ENCODE measurements around the gene NT5C1A.

NT5C1A gene

GRCh38 chr1:39633422-39633821 is 38.5 kb downstream of the NT5C1A start:
- DNase-seq = no peak

GRCh38 chr1:39632682-39633417 is 39.1 kb downstream of the NT5C1A start:
- no peak for DNase-seq

- DNase-seq = no peak
Observed at GRCh38 chr1:39632323-39632681, 39.6 kb downstream of the NT5C1A start.

- no peak for DNase-seq
Observed at GRCh38 chr1:39631361-39632322, 40.3 kb downstream of the NT5C1A start.

- no peak for DNase-seq
Observed at GRCh38 chr1:39628807-39629350, 43.0 kb downstream of the NT5C1A start.

GRCh38 chr1:39626646-39627045 is 45.3 kb downstream of the NT5C1A start:
- DNase-seq = no peak

GRCh38 chr1:39625462-39626273 is 46.2 kb downstream of the NT5C1A start:
- DNase-seq = no peak

GRCh38 chr1:39625009-39625408 is 46.9 kb downstream of the NT5C1A start:
- no peak for DNase-seq

GRCh38 chr1:39623053-39623452 is 48.9 kb downstream of the NT5C1A start:
- DNase-seq = no peak

- no peak for DNase-seq
Observed at GRCh38 chr1:39622427-39622826, 49.5 kb downstream of the NT5C1A start.

GRCh38 chr1:39620659-39621165 is 51.2 kb downstream of the NT5C1A start:
- no peak for DNase-seq

- no peak for DNase-seq
Observed at GRCh38 chr1:39617488-39618049, 54.3 kb downstream of the NT5C1A start.

GRCh38 chr1:39615086-39615673 is 56.7 kb downstream of the NT5C1A start:
- DNase-seq = no peak

- no peak for DNase-seq
Observed at GRCh38 chr1:39614488-39614887, 57.4 kb downstream of the NT5C1A start.

- no peak for DNase-seq
Observed at GRCh38 chr1:39613250-39613649, 58.7 kb downstream of the NT5C1A start.

GRCh38 chr1:39609618-39610331 is 62.1 kb downstream of the NT5C1A start:
- DNase-seq = peak; percentile 68

Measured in activated effector memory CD4-positive, alpha-beta T cell treated with Interleukin-2 at 50 U/mL for 16 hours (primary cell).